Muscle of arm (tissue), 12 donors: ENCODE data around the gene GLE1. TPM values are rescaled to one million over a fixed set of nuclear protein-coding genes. Genes with fewer than 3 reads are reported as not detected.
A peak's percentile ranks its signal among the peaks of the same experiment; 100 is the strongest.
"Not testable (repeated sequence)": the region's sequence is repeated elsewhere in the genome, so short reads cannot be mapped to it uniquely, and the experiment has no call there.

ENCODE experiments used
- DNase-seq: peaks from one replicate; pipeline ENCODE4 v3.0.0-alpha.2; 2013
- polyA plus RNA-seq, 12 donors: library from polyadenylated mRNA; unstranded; fragments of 120-200 nt; gene quantifications; one replicate each; pipeline ENCODE4 v1.2.1, GENCODE V29; 2013; ENCODE audit not compliant: insufficient read length in 12 of 12

Gene GLE1
- polyA plus RNA-seq, 12 donors: 18.3 to 23.8 (median 21.1) TPM; not detected in 1

- no peak for DNase-seq
Observed at GRCh38 chr9:128495804-128496417, 8.6 kb upstream of the GLE1 start.

- no peak for DNase-seq
Observed at GRCh38 chr9:128497824-128498610, 6.5 kb upstream of the GLE1 start.

DNA sequence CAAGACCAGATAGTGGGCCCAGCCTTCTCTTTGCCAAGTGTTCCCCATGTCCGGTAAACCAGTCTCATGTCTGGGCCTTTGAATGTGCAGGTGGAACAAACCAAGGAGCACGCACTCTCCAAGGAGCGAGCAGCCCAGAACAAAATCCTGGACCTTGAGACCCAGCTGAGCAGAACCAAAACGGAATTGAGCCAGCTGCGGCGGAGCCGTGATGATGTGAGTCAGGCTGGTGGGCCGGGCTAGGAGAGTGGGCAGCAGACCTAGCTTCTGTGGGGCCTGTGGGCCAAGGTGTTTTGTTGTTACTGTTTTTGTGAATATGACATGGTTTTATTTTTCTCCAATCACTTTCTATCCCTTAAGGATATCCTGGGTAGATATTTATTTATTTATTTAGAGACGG is 5.6 kb upstream of the GLE1 start:
- DNase-seq: no peak

GRCh38 chr9:128499920-128500319 is 4.6 kb upstream of the GLE1 start:
- DNase-seq: no peak

DNA sequence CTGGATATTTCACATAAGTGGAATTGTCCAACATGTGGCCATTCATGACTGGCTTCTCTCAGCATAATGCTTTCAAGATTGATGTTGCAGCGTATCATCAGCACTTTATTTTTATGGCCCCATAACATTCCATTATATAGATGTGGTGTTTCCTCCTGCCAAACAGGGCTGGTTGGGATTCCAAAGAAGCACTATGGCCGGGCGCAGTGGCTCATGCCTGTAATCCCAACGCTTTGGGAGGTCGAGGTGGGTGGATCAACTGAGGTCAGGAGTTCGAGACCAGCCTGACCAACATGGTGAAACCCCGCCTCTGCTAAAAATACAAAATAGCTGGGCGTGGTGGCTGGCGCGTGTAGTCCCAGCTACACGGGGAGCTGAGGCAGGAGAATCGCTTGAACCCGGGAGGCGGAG is 1.1 kb upstream of the GLE1 start:
- peak; percentile 8 for DNase-seq

- peak; percentile 46 for DNase-seq
Observed at GRCh38 chr9:128503870-128504269, 649 bp upstream of the GLE1 start.

DNA sequence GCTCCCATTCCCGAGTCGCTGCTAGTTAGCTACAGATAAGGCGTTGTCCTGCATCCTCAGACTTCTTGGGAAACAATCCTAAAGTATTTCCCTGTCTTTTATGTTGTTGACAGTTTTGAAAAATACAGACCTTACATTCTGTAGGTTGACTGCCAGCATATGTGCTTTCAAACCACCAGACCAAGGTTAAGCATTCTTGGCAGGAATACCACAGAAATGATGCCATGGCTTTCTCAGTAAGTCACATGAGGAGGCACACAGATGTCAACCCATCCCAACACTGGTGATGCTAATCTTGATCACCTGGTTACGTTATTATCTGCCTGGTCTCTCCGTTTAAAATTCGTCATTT is 871 bp downstream of the GLE1 start:
- no peak for DNase-seq

DNA sequence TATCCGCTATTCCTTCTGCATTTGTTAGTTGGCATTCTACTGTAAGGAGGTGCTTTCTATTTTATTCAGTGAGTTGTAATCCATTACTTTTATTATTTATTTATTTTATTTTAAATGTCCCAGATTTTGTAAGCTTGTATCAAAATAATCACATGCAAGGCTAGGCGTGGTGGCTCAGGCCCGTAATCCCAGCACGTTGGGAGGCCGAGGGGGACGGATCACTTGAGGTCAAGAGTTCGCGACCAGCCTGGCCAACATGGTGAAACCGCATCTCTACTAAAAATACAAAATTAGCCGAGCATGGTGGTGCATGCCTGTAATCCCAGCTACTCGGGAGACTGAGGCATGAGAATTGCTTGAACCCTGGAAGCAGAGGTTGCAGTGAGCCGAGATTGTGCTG is 1.4 kb downstream of the GLE1 start:
- not testable (repeated sequence) for DNase-seq

GRCh38 chr9:128512820-128513219 is 8.3 kb downstream of the GLE1 start:
- no peak for DNase-seq

DNA sequence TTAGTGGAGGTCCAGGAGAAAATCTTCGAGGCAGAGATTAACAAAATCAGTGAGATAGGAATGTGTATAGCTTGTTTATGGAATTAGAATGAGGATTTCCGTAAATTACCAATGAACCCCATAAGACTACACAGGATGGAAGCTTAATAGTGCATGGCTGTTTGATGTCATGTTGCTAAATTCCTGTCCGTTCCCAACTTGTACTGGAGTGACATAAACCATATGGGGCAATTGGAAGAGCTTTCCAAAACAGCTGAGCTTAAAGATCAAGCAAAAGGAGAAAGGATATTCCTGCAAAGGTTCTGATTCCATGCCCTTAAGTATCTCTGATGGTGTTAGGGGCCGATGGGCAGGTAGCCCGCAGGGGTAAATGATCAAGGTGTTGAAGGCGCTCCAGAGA is 17.4 kb downstream of the GLE1 start:
- DNase-seq: no peak

- peak; percentile 53 for DNase-seq
Observed at GRCh38 chr9:128523199-128523925, 18.8 kb downstream of the GLE1 start.

- no peak for DNase-seq
Observed at GRCh38 chr9:128526720-128527119, 22.2 kb downstream of the GLE1 start.

DNA sequence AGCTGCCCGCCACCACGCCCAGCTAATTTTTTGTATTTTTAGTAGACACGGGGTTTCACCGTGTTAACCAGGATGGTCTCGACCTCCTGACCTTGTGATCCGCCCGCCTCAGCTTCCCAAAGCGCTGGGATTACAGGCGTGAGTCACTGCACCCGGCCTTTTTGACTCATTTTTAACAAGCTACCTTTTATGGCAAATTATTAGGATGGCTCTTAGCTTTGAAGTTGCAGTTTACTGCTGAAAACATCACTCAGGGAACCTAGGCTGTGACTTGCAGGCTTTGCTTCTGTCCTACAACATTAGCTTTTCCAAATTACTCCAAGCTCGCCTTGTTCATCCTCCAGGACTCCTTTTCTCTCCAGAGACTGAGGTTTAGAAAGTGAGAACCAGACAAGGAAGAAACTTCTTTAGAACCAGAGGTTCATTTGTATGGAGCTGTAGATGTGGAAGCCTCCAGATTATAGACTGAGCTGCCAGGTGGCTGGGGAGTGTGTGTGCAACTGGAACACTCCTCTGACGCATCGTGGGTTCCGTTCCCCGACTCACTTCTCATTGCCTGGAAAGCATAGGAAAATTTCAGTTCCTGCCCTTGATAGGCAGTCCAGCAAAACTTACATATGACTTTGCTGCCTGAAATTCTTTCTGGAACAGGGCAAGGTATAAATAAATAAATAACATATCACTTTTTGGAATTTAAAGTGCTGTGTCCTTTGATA is 24.1 kb downstream of the GLE1 start:
- DNase-seq: no peak

DNA sequence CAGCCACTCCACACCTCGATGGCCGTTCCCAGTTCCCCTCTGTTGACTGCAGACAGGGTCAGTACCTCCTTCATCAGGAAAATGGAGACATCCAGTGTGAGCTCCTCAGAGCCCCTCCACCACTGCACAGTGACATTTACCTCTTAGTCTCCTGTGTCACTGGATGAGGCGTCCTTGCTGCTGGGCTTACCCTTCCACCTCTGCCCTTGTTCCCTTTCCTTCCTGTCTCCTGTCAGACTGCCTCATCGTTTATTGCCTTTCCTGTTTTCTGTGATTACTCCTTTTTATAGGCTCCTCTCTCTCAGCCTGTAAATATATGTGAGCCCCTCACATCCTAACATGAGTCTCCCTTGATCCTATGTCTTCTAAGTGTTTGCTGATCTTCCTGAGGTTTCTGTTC is 24.7 kb downstream of the GLE1 start:
- DNase-seq: no peak

GRCh38 chr9:128532581-128532980 is 28.1 kb downstream of the GLE1 start:
- DNase-seq: no peak

GRCh38 chr9:128540634-128541360 is 36.3 kb downstream of the GLE1 start:
- DNase-seq: no peak

DNA sequence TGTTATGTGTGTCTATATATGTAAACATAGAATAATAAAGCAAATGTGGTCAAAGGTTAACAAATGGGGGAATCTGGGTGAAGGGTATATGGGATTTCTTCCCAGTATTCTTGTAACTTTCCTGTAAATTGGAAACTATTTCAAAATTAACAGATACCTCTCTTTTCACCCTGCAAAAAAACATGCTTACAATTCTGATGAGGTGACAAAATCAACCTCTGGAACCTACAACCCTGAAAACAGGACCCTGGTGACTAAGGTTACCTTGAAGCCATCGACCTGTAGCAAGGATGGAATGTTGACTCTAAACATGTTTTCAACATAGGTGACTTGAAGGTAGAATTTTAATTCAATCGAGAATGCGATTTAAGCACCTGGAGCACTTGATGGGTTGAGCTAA is 42.0 kb downstream of the GLE1 start:
- DNase-seq: no peak

- DNase-seq: no peak
Observed at GRCh38 chr9:128548876-128549275, 44.4 kb downstream of the GLE1 start.

DNA sequence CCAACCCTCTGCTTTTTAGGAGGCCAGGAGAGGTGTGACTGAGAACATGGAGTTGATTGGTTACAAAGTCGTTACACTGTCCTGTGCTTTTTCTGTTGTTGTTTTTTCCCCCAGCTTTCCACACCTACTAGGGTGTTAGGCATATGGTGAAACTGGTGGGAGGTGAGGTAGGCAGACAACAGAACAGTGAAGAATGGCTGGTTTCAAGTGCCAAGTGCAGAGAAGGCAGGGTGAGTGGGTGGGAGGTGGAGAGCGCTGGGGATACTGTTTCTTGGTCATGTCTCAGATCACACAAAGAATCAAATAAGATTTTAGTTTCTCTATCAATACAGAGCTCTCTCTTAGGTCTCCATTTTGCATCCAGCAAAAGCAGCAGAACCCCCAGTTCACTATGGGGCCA is 45.7 kb downstream of the GLE1 start:
- no peak for DNase-seq

DNA sequence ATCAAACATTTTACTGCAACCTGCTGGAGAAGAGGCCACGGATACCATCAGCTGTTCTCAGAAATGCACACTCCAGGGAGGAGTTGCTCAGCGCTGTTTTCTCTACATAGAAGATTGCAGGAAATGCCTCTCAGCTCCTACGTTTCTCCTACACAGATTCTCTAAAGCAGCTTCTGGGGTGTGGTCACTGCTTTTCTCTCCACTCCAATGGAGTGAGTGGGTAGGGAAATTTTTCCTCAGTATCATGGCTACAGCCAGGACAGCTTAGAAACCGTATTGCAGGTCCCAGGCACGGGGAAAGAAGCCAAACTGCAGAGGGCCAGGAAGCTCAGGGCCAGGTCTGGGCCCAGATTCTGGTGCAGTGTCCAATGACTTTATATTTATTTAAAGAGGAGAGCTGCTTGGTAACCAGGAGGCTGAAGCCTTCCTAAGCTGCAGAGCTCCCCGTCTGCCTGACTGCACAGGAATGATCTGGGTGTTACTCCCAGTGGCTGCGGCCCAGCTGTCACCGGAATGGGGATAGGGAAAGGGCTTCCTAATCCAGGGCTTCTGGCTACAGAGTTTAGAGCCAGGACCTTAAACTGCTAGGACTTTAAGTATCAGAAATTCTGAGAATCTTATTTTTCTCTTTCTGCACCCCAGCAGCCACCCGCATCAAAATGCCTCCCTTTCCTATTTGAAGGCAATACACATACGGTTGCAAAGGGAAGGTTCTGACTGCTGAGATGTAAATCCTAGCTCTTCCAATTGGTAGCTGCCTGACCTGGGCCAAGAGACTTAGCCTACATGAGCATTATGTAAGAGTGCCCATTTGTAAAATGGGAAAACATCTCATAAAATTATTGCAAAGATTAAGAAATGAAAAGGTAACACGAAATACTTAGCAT is 46.5 kb downstream of the GLE1 start:
- peak; percentile 66 for DNase-seq
